ENCODE data around the gene DCAF4.

DCAF4 gene

DNA sequence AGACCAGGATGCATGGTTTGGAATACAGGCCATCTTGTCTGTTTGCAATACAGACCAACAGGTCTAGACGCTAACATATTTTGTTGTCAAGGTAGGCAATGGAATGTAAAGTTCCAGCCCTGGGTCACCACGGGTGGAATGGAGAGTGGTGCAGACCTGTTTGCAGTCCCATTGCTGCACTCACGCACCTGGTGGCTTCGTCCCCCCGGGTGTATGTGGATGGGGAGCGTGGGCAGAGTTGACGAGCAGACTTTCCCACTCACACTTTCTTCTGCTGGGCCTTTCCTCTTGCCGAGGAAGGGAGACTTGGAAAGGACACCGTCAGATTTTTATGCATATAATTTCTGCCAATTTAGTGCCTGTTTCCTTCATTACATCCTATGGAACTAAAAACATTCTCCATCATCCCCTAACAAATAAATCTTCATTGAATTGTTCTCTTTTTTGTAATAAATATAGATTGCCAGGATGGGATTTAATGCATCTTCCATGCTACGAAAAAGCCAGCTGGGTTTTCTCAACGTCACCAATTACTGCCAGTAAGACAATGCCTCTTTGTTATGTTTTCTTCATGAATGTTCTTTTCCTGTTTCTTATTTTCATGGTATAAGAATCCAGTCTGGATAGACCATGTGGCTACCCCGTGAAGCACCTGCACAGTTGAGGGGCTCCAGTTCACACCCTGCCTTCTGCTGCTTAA lies 15.2 kb downstream of the DCAF4 start:
- TF ChIP-seq BHLHE40 (IDR thresholded peaks at IDR 0.05; ENCODE audit: borderline replicate concordance) (no peak), FOXK2 (IDR thresholded peaks at IDR 0.05) (no peak), HDGF (IDR thresholded peaks at IDR 0.05; ENCODE audit: borderline replicate concordance) (no peak), ARNT (IDR thresholded peaks at IDR 0.05) (no peak), SUZ12 (IDR thresholded peaks at IDR 0.05) (no peak), TARDBP (IDR thresholded peaks at IDR 0.05) (no peak), NFRKB (IDR thresholded peaks at IDR 0.05) (no peak), FOXA1 (IDR thresholded peaks at IDR 0.05) (no peak)
- ChIA-PET POLR2A (no interaction called here), CTCF (no interaction called here)

GRCh38 chr14:72942934-72943333 lies 16.7 kb downstream of the DCAF4 start:
- DNase-seq (ENCODE audit: extremely low spot score), result no peak
- TF ChIP-seq NFRKB (IDR thresholded peaks at IDR 0.05), result no peak
- no peak for TF ChIP-seq ELF4 (IDR thresholded peaks at IDR 0.05)
- no peak for TF ChIP-seq FOXM1 (IDR thresholded peaks at IDR 0.05; ENCODE audit: borderline replicate concordance)
- TF ChIP-seq HDGF (IDR thresholded peaks at IDR 0.05; ENCODE audit: borderline replicate concordance), result no peak
- TF ChIP-seq SUZ12 (IDR thresholded peaks at IDR 0.05), result no peak
- TF ChIP-seq ZNF384 (IDR thresholded peaks at IDR 0.05), result no peak
- TF ChIP-seq L3MBTL2 (conservative IDR thresholded peaks at IDR 0.05), result no peak
- POLR2A ChIA-PET, result no interaction called here
- CTCF ChIA-PET, result interaction anchor here (0.8 kb wide), 1 partner anchor 429 kb away, joined by 4 read pairs; no protein-coding TSS in a partner anchor

More for the DNA sequence above, 15.2 kb downstream of the DCAF4 start:
- no peak for DNase-seq (ENCODE audit: extremely low spot score)

GRCh38 chr14:72943876-72944430 lies 17.7 kb downstream of the DCAF4 start:
- ChIA-PET POLR2A (interaction anchor here (0.8 kb wide), 1 partner anchor 431 kb away, joined by 3 read pairs; no protein-coding TSS in a partner anchor), CTCF (no interaction called here)
- no peak for DNase-seq (ENCODE audit: extremely low spot score)
- TF ChIP-seq LEF1 (IDR thresholded peaks at IDR 0.05; ENCODE audit: borderline replicate concordance) (no peak), L3MBTL2 (conservative IDR thresholded peaks at IDR 0.05) (no peak), NFRKB (IDR thresholded peaks at IDR 0.05) (no peak), FOXM1 (IDR thresholded peaks at IDR 0.05; ENCODE audit: borderline replicate concordance) (no peak), ZNF384 (IDR thresholded peaks at IDR 0.05) (no peak), HDGF (IDR thresholded peaks at IDR 0.05; ENCODE audit: borderline replicate concordance) (no peak), ELF4 (IDR thresholded peaks at IDR 0.05) (no peak)

- ChIA-PET POLR2A (no interaction called here), CTCF (no interaction called here)
Observed at GRCh38 chr14:72945356-72946027, 19.2 kb downstream of the DCAF4 start.

GRCh38 chr14:72946491-72946890 lies 20.2 kb downstream of the DCAF4 start:
- CTCF ChIA-PET, result no interaction called here
- TF ChIP-seq L3MBTL2 (conservative IDR thresholded peaks at IDR 0.05) (no peak), HDGF (IDR thresholded peaks at IDR 0.05; ENCODE audit: borderline replicate concordance) (no peak)
- no peak for DNase-seq (ENCODE audit: extremely low spot score)
- POLR2A ChIA-PET, result no interaction called here

More at GRCh38 chr14:72945356-72946027, 19.2 kb downstream of the DCAF4 start:
- DNase-seq (ENCODE audit: extremely low spot score), result no peak
- TF ChIP-seq FOXM1 (IDR thresholded peaks at IDR 0.05; ENCODE audit: borderline replicate concordance), result no peak
- no peak for TF ChIP-seq BHLHE40 (IDR thresholded peaks at IDR 0.05; ENCODE audit: borderline replicate concordance)
- TF ChIP-seq L3MBTL2 (conservative IDR thresholded peaks at IDR 0.05), result no peak
- TF ChIP-seq CTBP1 (IDR thresholded peaks at IDR 0.05; ENCODE audit: borderline replicate concordance), result no peak
- TF ChIP-seq TARDBP (IDR thresholded peaks at IDR 0.05), result no peak
- no peak for TF ChIP-seq SP1 (IDR thresholded peaks at IDR 0.05)
- TF ChIP-seq SUZ12 (IDR thresholded peaks at IDR 0.05), result no peak
- TF ChIP-seq, protein P1, sequence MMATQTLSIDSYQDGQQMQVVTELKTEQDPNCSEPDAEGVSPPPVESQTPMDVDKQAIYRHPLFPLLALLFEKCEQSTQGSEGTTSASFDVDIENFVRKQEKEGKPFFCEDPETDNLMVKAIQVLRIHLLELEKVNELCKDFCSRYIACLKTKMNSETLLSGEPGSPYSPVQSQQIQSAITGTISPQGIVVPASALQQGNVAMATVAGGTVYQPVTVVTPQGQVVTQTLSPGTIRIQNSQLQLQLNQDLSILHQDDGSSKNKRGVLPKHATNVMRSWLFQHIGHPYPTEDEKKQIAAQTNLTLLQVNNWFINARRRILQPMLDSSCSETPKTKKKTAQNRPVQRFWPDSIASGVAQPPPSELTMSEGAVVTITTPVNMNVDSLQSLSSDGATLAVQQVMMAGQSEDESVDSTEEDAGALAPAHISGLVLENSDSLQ (IDR thresholded peaks at IDR 0.05), result no peak
- no peak for TF ChIP-seq ARNT (IDR thresholded peaks at IDR 0.05)
- no peak for TF ChIP-seq FOXK2 (IDR thresholded peaks at IDR 0.05)
- no peak for TF ChIP-seq ZNF384 (IDR thresholded peaks at IDR 0.05)
- TF ChIP-seq ELF4 (IDR thresholded peaks at IDR 0.05), result no peak
- no peak for TF ChIP-seq NFRKB (IDR thresholded peaks at IDR 0.05)
- TF ChIP-seq LEF1 (IDR thresholded peaks at IDR 0.05; ENCODE audit: borderline replicate concordance), result no peak
- no peak for TF ChIP-seq FOXA1 (IDR thresholded peaks at IDR 0.05)

DNA sequence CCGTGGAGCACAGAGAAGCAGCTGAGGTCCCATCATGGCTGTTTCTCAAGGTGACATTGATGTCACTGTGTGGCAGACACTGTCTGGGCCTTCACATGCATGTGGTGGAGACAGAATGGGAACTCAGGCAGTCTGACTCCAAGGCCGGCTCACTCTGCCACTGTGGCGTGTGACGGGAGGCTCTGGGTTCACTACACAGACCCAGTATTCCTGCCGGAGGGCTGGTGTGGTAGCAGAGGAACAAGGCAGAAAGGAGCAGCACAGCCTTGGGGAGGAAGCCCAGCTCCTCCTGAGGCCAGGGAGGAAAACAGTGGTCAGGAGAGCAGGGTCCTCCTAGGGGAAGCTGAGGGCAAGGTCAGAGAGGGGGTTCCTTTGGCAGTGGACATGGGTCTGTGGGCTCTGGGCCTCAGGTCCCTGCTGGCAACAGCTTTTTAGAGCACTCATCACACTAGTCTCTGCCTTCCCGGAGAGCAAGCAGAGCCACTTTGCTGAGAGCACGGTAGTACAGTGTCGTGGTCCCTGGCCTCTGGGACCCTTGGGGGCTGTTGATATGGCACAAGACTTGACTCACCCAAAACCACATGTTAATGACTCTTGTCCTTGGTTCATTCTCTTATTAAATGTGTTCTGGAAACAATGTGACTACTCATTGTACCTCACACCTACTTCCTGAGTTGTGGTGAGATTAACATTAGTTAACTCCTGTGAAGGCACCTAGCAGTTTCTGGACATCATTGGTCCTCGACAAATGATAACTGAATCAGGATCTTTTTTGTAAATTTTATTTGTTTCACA lies 21.3 kb downstream of the DCAF4 start:
- CTCF ChIA-PET, result interaction anchor here (0.6 to 3.3 kb wide), 11 partner anchors 8 to 434 kb away, joined by 3 to 34 read pairs (median 5); no protein-coding TSS in a partner anchor
- POLR2A ChIA-PET, result no interaction called here
- TF ChIP-seq ARNT (IDR thresholded peaks at IDR 0.05) (no peak), ELF4 (IDR thresholded peaks at IDR 0.05) (no peak), HDGF (IDR thresholded peaks at IDR 0.05; ENCODE audit: borderline replicate concordance) (no peak), SP1 (IDR thresholded peaks at IDR 0.05) (no peak), FOXK2 (IDR thresholded peaks at IDR 0.05) (no peak), FOXM1 (IDR thresholded peaks at IDR 0.05; ENCODE audit: borderline replicate concordance) (no peak), L3MBTL2 (conservative IDR thresholded peaks at IDR 0.05) (no peak), SUZ12 (IDR thresholded peaks at IDR 0.05) (no peak), BHLHE40 (IDR thresholded peaks at IDR 0.05; ENCODE audit: borderline replicate concordance) (no peak), CTBP1 (IDR thresholded peaks at IDR 0.05; ENCODE audit: borderline replicate concordance) (no peak), FOXA1 (IDR thresholded peaks at IDR 0.05) (no peak), LEF1 (IDR thresholded peaks at IDR 0.05; ENCODE audit: borderline replicate concordance) (no peak), ZNF384 (IDR thresholded peaks at IDR 0.05) (no peak), TARDBP (IDR thresholded peaks at IDR 0.05) (no peak), NFRKB (IDR thresholded peaks at IDR 0.05) (no peak)
- TF ChIP-seq, protein P1 (IDR thresholded peaks at IDR 0.05), result no peak
- no peak for DNase-seq (ENCODE audit: extremely low spot score)
